ENCODE results near the gene GLP1R. TPM values are rescaled to one million over a fixed set of nuclear protein-coding genes. Genes with fewer than 3 reads are reported as not detected.

The GLP1R gene
- total RNA-seq, 1 experiment from 2014 or later, result not detected

DNA sequence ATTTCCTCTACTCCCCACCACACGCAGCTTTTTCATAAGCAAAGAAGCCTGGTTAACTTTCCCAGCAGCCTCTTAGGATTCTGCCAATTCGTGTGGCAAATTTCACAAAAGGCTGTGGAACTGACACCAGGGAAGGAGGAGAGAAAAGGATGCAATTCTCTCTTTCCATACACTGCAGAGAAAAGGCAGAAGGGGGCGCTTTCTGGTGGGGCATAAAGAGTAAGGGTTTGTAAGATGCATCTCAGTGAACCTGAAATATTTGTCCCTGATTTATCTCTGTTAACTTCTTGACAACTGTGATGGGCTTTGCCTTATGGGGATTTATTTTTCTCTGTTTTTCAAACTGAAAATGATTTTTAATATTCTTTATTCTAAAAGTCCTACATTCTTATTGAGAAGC, 45.5 kb upstream of the GLP1R start:
- H3K27ac ChIP-seq (ENCODE audit: low read depth, low read length), result no peak overlapping the region
- H3K27me3 ChIP-seq (ENCODE audit: insufficient read depth, low read length), result peaks cover 81% of the 10 kb centered on the region
- DNase-seq (ENCODE audit: low read depth, low spot score), result no peak
- POLR2A ChIA-PET, result no interaction called here
- ATAC-seq, result peak; percentile 73
- H3K4me3 ChIP-seq (replicated peaks in 1 of 2; ENCODE audit: low read depth in 1 of 2, low read length in 2 of 2), result no peak overlapping the region
- RAD21 ChIA-PET (ENCODE audit: low non-redundant PET in 1 of 2, low total read pairs in 2 of 2, uncharacterized antibody in 2 of 2, unreplicated experiment in 2 of 2), result no interaction called here
- no peaks in the 10 kb centered on the region for H3K9me3 ChIP-seq (ENCODE audit: control insufficient read depth in 1 of 2, insufficient read depth in 1 of 2, low read depth in 1 of 2, low read length in 2 of 2)
- H3K36me3 ChIP-seq (ENCODE audit: control insufficient read depth in 1 of 2, insufficient read depth in 2 of 2, low read length in 2 of 2), result no peaks in the 10 kb centered on the region
- H3K4me1 ChIP-seq (ENCODE audit: control insufficient read depth in 1 of 2, insufficient read depth in 2 of 2, low read length in 2 of 2), result no peaks in the 10 kb centered on the region
- no TSS peak for BruUV-seq (replicated peaks)
- H4K20me1 ChIP-seq (ENCODE audit: insufficient read depth), result no peaks in the 10 kb centered on the region; the same call in 1 of the 2 replicates
- no peak overlapping the region for H3K4me2 ChIP-seq (ENCODE audit: low read length)
- intact Hi-C loops (cut with micrococcal nuclease), result loop anchor here (5.0 to 10.0 kb wide), 2 partner anchors 41 to 152 kb away; no protein-coding TSS in a partner anchor
- TF ChIP-seq SP1 (IDR thresholded peaks at IDR 0.05; ENCODE audit: low read depth), result no peak
- TF ChIP-seq SIN3A (IDR thresholded peaks at IDR 0.05; ENCODE audit: low read depth), result no peak
- peak; percentile 45 for TF ChIP-seq RAD21 (IDR thresholded peaks at IDR 0.05; ENCODE audit: low read depth)
- no peak for TF ChIP-seq YY1 (IDR thresholded peaks at IDR 0.05; ENCODE audit: extremely low read depth, insufficient replicate concordance, low read depth, low read length)
- no peak for TF ChIP-seq EZH2phosphoT487 (IDR thresholded peaks at IDR 0.05; ENCODE audit: borderline replicate concordance)
- TF ChIP-seq, protein P1, sequence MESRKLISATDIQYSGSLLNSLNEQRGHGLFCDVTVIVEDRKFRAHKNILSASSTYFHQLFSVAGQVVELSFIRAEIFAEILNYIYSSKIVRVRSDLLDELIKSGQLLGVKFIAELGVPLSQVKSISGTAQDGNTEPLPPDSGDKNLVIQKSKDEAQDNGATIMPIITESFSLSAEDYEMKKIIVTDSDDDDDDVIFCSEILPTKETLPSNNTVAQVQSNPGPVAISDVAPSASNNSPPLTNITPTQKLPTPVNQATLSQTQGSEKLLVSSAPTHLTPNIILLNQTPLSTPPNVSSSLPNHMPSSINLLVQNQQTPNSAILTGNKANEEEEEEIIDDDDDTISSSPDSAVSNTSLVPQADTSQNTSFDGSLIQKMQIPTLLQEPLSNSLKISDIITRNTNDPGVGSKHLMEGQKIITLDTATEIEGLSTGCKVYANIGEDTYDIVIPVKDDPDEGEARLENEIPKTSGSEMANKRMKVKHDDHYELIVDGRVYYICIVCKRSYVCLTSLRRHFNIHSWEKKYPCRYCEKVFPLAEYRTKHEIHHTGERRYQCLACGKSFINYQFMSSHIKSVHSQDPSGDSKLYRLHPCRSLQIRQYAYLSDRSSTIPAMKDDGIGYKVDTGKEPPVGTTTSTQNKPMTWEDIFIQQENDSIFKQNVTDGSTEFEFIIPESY (IDR thresholded peaks at IDR 0.05; ENCODE audit: extremely low read depth, insufficient replicate concordance, low read length), result no peak
- TF ChIP-seq, protein P2, sequence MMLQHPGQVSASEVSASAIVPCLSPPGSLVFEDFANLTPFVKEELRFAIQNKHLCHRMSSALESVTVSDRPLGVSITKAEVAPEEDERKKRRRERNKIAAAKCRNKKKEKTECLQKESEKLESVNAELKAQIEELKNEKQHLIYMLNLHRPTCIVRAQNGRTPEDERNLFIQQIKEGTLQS (IDR thresholded peaks at IDR 0.05), result no peak
- TF ChIP-seq, protein P3, sequence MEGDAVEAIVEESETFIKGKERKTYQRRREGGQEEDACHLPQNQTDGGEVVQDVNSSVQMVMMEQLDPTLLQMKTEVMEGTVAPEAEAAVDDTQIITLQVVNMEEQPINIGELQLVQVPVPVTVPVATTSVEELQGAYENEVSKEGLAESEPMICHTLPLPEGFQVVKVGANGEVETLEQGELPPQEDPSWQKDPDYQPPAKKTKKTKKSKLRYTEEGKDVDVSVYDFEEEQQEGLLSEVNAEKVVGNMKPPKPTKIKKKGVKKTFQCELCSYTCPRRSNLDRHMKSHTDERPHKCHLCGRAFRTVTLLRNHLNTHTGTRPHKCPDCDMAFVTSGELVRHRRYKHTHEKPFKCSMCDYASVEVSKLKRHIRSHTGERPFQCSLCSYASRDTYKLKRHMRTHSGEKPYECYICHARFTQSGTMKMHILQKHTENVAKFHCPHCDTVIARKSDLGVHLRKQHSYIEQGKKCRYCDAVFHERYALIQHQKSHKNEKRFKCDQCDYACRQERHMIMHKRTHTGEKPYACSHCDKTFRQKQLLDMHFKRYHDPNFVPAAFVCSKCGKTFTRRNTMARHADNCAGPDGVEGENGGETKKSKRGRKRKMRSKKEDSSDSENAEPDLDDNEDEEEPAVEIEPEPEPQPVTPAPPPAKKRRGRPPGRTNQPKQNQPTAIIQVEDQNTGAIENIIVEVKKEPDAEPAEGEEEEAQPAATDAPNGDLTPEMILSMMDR (IDR thresholded peaks at IDR 0.05 in 2 of 3, conservative IDR thresholded peaks at IDR 0.05 in 1 of 3; ENCODE audit: borderline replicate concordance in 1 of 3, insufficient read depth in 1 of 3, low read depth in 2 of 3, low read length in 2 of 3), result peak; percentile 33 to 46 (median 45); a peak in 4 of 6 replicates
- no peak for TF ChIP-seq CEBPB (IDR thresholded peaks at IDR 0.05; ENCODE audit: low read depth)
- H3K9ac ChIP-seq (ENCODE audit: low read length), result no peak overlapping the region
- H3K9me2 ChIP-seq (ENCODE audit: insufficient read depth), result no peaks in the 10 kb centered on the region
- H2AFZ ChIP-seq (ENCODE audit: low read depth, low read length, poor library complexity, severe bottlenecking), result no peak overlapping the region
- no peaks in the 10 kb centered on the region for H3K79me2 ChIP-seq (ENCODE audit: insufficient read depth, low read length)
- CTCF ChIA-PET, result interaction anchor here (1.2 to 2.4 kb wide), 4 partner anchors 98 to 300 kb away, joined by 4 to 10 read pairs (median 6); no protein-coding TSS in a partner anchor
